ENCODE results near the gene PYURF. TPM values are rescaled to one million over a fixed set of nuclear protein-coding genes. Genes with fewer than 3 reads are reported as not detected.

The PYURF gene
- total RNA-seq, 2 donors from 2014 or later: 28.6 to 54.5 TPM

Other genes with a start within 250 kb of the PYURF start
- gene PPM1K, start 239.2 kb downstream of the PYURF start, total RNA-seq: 10 to 100 TPM; 49.9 to 66.7 TPM
- gene HERC6, start 144.9 kb downstream of the PYURF start, total RNA-seq: 1 to 10 TPM; 5.7 to 6.8 TPM
- 10 to 100 TPM; 26.1 to 26.9 TPM for gene HERC5, start 66.7 kb downstream of the PYURF start, total RNA-seq
- 100 to 1,000 TPM in 1 of 2 donors, 10 to 100 TPM in 1; 31.6 to 159 TPM for gene HERC3, start 68.7 kb upstream of the PYURF start, total RNA-seq
- gene NAP1L5, start 174.1 kb upstream of the PYURF start, total RNA-seq: 1 to 10 TPM; 2.0 to 4.1 TPM